Cardiac muscle cell (in vitro differentiated cells and primary cell): ENCODE measurements around the gene IFNB1. TPM values are rescaled to one million over a fixed set of nuclear protein-coding genes. Genes with fewer than 3 reads are reported as not detected.

Source experiments
- DNase-seq, 2 donors: peaks; one replicate each; pipeline versions ENCODE4 v3.0.0 to v3.0.0-alpha.2; 2010 to 2017; ENCODE audit warnings: low read depth in 1 of 2, low spot score in 1 of 2
- H3K27ac ChIP-seq: fragments of 200-600 bp; sonication (generic); 2 replicates; pipeline ENCODE4 v1.5.1; 2016
- H3K27me3 ChIP-seq: fragments of 200-600 bp; sonication (generic); 2 replicates; pipeline ENCODE4 v1.6.0; 2016; ENCODE audit warnings: control low read depth
- H3K36me3 ChIP-seq: fragments of 200-600 bp; sonication (generic); 2 replicates; pipeline ENCODE4 v1.5.1; 2016; ENCODE audit warnings: control low read depth
- H3K4me1 ChIP-seq: fragments of 200-600 bp; sonication (generic); 2 replicates; pipeline ENCODE4 v1.8.1; 2017; ENCODE audit warnings: low read depth, mild to moderate bottlenecking, mixed run types
- H3K4me3 ChIP-seq: fragments of 200-600 bp; sonication (generic); 2 replicates; pipeline ENCODE4 v1.5.1; 2016; ENCODE audit warnings: mild to moderate bottlenecking
- H3K9me3 ChIP-seq: fragments of 200-600 bp; sonication (generic); 2 replicates; pipeline ENCODE4 v1.5.1; 2017; ENCODE audit warnings: low read depth, mild to moderate bottlenecking, control low read depth
- polyA plus RNA-seq: library from polyadenylated mRNA; unstranded; fragments of >200 nt; fragmentation: Nextera tagmentation; extraction: Ambion mirVana; gene quantifications from 2 replicates; pipeline ENCODE4 v1.2.1, GENCODE V29; 2016
- total RNA-seq: library from RNA; depleted of rRNA; stranded (reverse); fragments of >200 nt; gene quantifications from 2 replicates; pipeline ENCODE4 v1.2.3, GENCODE V29; 2016
- TF ChIP-seq, protein P1 (sequence below): IDR thresholded peaks from 2 replicates; pipeline ENCODE4 v1.5.1; 2012; ENCODE audit warnings: low read depth, mild to moderate bottlenecking, low read length

IFNB1 gene
- total and polyA plus RNA-seq, 2 experiments from 2014 or later: not detected

DNA sequence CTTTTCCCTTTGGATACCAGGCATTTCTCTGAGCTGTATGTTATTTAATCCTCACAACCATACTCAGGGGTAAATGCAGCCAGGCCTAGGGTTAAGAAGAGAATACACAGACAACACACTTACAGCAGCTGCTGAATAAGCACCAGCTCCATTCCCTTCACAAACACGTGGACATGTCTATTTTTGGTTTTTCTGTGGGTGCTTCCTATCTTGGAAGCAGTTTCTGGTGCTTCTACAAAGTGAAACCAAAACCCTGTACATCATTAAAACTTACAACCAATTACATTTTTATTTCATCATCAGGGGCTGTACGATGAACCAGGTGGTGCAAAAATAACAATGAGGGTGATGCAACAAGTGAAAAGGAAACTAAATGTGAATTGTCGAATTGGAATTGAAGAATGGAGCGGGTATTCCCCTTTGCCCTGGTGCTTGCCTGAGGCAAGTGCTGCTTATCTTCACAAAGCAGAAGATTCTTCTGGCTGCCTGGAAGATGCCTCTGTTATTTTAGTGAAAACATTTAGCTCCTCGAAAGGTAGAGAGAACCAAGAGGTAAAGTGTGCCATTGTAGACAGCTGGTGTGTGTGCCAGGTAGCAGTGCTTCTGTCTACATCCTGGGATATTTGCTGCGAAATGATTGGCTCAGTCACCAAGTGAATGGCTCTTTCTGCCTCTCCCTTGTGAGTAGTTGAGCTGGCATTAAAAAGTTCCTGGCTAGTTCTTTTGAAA lies 18.6 kb upstream of the IFNB1 start:
- DNase-seq: peak in 1 of 2 donors; percentile 70
- Histone ChIP-seq H3K36me3 (no peaks in the 10 kb centered on the region), H3K27ac (peak overlapping the region; percentile 19), H3K4me3 (no peak overlapping the region), H3K27me3 (no peaks in the 10 kb centered on the region), H3K9me3 (no peaks in the 10 kb centered on the region), H3K4me1 (peaks cover 6% of the 10 kb centered on the region)
- TF ChIP-seq, protein P1, sequence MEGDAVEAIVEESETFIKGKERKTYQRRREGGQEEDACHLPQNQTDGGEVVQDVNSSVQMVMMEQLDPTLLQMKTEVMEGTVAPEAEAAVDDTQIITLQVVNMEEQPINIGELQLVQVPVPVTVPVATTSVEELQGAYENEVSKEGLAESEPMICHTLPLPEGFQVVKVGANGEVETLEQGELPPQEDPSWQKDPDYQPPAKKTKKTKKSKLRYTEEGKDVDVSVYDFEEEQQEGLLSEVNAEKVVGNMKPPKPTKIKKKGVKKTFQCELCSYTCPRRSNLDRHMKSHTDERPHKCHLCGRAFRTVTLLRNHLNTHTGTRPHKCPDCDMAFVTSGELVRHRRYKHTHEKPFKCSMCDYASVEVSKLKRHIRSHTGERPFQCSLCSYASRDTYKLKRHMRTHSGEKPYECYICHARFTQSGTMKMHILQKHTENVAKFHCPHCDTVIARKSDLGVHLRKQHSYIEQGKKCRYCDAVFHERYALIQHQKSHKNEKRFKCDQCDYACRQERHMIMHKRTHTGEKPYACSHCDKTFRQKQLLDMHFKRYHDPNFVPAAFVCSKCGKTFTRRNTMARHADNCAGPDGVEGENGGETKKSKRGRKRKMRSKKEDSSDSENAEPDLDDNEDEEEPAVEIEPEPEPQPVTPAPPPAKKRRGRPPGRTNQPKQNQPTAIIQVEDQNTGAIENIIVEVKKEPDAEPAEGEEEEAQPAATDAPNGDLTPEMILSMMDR: no peak

DNA sequence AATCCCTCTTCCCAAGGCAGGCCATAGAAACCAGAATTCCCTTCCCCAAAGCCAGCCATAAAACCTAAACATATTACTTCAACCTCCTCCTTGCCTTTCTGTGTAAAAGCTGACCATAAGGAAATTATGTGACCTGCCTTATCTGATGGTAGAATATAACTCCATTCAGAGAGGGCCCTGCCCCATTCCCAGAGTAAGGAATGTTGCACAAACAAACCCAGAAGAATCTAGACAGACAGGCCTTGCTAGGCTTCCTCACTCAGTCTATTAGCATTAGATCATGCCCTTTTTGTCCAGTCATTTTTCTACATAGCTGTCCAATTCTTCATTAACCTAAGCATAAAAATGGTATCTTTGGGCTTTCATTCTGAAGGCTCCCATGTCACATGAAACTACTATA lies 17.8 kb upstream of the IFNB1 start:
- H3K4me1 ChIP-seq: peaks cover 6% of the 10 kb centered on the region
- DNase-seq: no peak
- no peaks in the 10 kb centered on the region for H3K36me3 ChIP-seq
- H3K27me3 ChIP-seq: no peaks in the 10 kb centered on the region
- no peak overlapping the region for H3K4me3 ChIP-seq
- no peaks in the 10 kb centered on the region for H3K9me3 ChIP-seq
- no peak overlapping the region for H3K27ac ChIP-seq
- TF ChIP-seq, protein P1: no peak

DNA sequence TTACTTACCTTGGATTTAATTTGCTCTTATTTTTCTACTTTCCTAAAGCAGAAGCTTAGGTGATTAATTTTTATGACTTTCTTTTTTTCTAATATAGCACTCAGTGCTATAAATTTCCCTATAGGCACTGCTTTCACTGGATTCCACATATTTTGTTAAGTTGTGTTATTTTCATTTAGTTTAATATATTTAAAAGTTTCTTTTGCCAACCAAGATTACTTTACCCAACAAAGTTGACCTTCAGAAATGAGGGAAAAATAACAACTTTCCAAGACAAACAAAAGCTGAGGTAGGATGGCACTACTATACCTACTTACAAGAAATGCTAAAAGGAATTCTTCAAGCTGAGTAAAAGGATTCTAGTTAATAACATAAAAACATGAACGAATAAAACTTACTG lies 8.8 kb upstream of the IFNB1 start:
- Histone ChIP-seq H3K27me3 (no peaks in the 10 kb centered on the region), H3K36me3 (no peaks in the 10 kb centered on the region)
- TF ChIP-seq, protein P1: no peak

DNA sequence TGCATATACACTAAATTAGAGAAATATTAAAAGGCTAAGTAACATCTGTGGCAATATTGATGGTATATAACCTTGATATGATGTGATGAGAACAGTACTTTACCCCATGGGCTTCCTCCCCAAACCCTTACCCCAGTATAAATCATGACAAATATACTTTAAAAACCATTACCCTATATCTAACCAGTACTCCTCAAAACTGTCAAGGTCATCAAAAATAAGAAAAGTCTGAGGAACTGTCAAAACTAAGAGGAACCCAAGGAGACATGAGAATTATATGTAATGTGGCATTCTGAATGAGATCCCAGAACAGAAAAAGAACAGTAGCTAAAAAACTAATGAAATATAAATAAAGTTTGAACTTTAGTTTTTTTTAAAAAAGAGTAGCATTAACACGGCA lies 7.3 kb upstream of the IFNB1 start:
- no peaks in the 10 kb centered on the region for H3K4me1 ChIP-seq

More for the DNA sequence above, 8.8 kb upstream of the IFNB1 start:
- H3K4me3 ChIP-seq: no peak overlapping the region
- DNase-seq: no peak
- no peaks in the 10 kb centered on the region for H3K4me1 ChIP-seq
- H3K27ac ChIP-seq: no peak overlapping the region
- H3K9me3 ChIP-seq: no peaks in the 10 kb centered on the region

DNA sequence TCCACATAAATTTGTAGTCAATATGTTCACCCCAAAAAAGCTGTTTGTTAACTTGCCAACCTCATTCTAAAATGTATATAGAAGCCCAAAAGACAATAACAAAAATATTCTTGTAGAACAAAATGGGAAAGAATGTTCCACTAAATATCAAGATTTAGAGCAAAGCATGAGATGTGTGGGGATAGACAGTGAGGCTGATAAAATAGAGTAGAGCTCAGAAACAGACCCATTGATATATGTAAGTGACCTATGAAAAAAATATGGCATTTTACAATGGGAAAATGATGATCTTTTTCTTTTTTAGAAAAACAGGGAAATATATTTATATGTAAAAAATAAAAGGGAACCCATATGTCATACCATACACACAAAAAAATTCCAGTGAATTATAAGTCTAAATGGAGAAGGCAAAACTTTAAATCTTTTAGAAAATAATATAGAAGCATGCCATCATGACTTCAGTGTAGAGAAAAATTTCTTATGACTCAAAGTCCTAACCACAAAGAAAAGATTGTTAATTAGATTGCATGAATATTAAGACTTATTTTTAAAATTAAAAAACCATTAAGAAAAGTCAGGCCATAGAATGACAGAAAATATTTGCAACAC lies 6.6 kb upstream of the IFNB1 start:
- Histone ChIP-seq H3K27me3 (no peaks in the 10 kb centered on the region), H3K9me3 (no peaks in the 10 kb centered on the region), H3K4me1 (no peaks in the 10 kb centered on the region), H3K36me3 (no peaks in the 10 kb centered on the region), H3K27ac (no peak overlapping the region), H3K4me3 (no peak overlapping the region)
- no peak for DNase-seq
- TF ChIP-seq, protein P1: no peak

More for the DNA sequence above, 7.3 kb upstream of the IFNB1 start:
- H3K27ac ChIP-seq: no peak overlapping the region
- H3K36me3 ChIP-seq: no peaks in the 10 kb centered on the region
- no peak overlapping the region for H3K4me3 ChIP-seq
- no peaks in the 10 kb centered on the region for H3K27me3 ChIP-seq
- TF ChIP-seq, protein P1: no peak
- DNase-seq: no peak
- no peaks in the 10 kb centered on the region for H3K9me3 ChIP-seq
